ENCODE measurements around the gene CORO2B. TPM values are rescaled to one million over a fixed set of nuclear protein-coding genes. Genes with fewer than 3 reads are reported as not detected.

CORO2B gene
- total RNA-seq, 2 donors from 2014 or later, result 1.0 to 4.0 TPM

- Histone ChIP-seq H3K9me3 (no peaks in the 10 kb centered on the region), H3K27ac (no peak overlapping the region), H3K27me3 (no peaks in the 10 kb centered on the region), H3K4me3 (no peak overlapping the region), H3K4me1 (no peaks in the 10 kb centered on the region), H3K36me3 (replicated peaks in 1 of 2; ENCODE audit: insufficient read depth in 1 of 2, low read depth in 2 of 2) (no peaks in the 10 kb centered on the region)
- intact Hi-C loops (cut with DNase I), result no loop called here
- TF ChIP-seq POLR2A (IDR thresholded peaks at IDR 0.05), result no peak
- DNase-seq (no peak), ATAC-seq (no peak)
- WGBS, 2 donors, result 79 to 88% methylated on average over 2 to 4 of the region's 4 CpGs
These were observed 9.1 kb downstream of the CORO2B start for GRCh38 chr15:68587769-68588385.

GRCh38 chr15:68589053-68589452 is 10.3 kb downstream of the CORO2B start:
- ATAC-seq (no peak), DNase-seq (no peak)
- Histone ChIP-seq H3K9me3 (no peaks in the 10 kb centered on the region), H3K27ac (no peak overlapping the region), H3K36me3 (replicated peaks in 1 of 2; ENCODE audit: insufficient read depth in 1 of 2, low read depth in 2 of 2) (no peaks in the 10 kb centered on the region), H3K27me3 (no peaks in the 10 kb centered on the region), H3K4me1 (no peaks in the 10 kb centered on the region), H3K4me3 (no peak overlapping the region)
- intact Hi-C loops (cut with DNase I), result no loop called here
- no peak for TF ChIP-seq POLR2A (IDR thresholded peaks at IDR 0.05)
- no peak for TF ChIP-seq CTCF (IDR thresholded peaks at IDR 0.05)
- WGBS, 2 donors, result 57 to 68% methylated on average over 2 of the region's 2 CpGs

GRCh38 chr15:68589783-68590710 is 11.3 kb downstream of the CORO2B start:
- H3K4me3 ChIP-seq, result no peak overlapping the region
- H3K27me3 ChIP-seq, result no peaks in the 10 kb centered on the region
- H3K27ac ChIP-seq, result no peak overlapping the region
- no peaks in the 10 kb centered on the region for H3K36me3 ChIP-seq (replicated peaks in 1 of 2; ENCODE audit: insufficient read depth in 1 of 2, low read depth in 2 of 2)
- H3K4me1 ChIP-seq, result no peaks in the 10 kb centered on the region
- 78 to 79% methylated on average over 10 to 15 of the region's 15 CpGs for WGBS, 2 donors
- intact Hi-C loops (cut with DNase I), result no loop called here
- no peak for TF ChIP-seq CTCF (IDR thresholded peaks at IDR 0.05)
- no peak for TF ChIP-seq POLR2A (IDR thresholded peaks at IDR 0.05)
- H3K9me3 ChIP-seq, result no peaks in the 10 kb centered on the region
- no peak for ATAC-seq
- no peak for DNase-seq

- Histone ChIP-seq H3K4me3 (no peak overlapping the region), H3K27ac (no peak overlapping the region), H3K27me3 (no peaks in the 10 kb centered on the region), H3K9me3 (no peaks in the 10 kb centered on the region), H3K4me1 (no peaks in the 10 kb centered on the region), H3K36me3 (replicated peaks in 1 of 2; ENCODE audit: insufficient read depth in 1 of 2, low read depth in 2 of 2) (no peaks in the 10 kb centered on the region)
- intact Hi-C loops (cut with DNase I), result no loop called here
- DNase-seq (no peak), ATAC-seq (no peak)
- no peak for TF ChIP-seq POLR2A (IDR thresholded peaks at IDR 0.05)
- no peak for TF ChIP-seq CTCF (IDR thresholded peaks at IDR 0.05)
- 86 to 87% methylated on average over 9 of the region's 9 CpGs for WGBS, 2 donors
These were observed 12.1 kb downstream of the CORO2B start for GRCh38 chr15:68590721-68591389.

GRCh38 chr15:68592054-68592453 is 13.3 kb downstream of the CORO2B start:
- intact Hi-C loops (cut with DNase I), result no loop called here
- Histone ChIP-seq H3K27ac (no peak overlapping the region), H3K36me3 (replicated peaks in 1 of 2; ENCODE audit: insufficient read depth in 1 of 2, low read depth in 2 of 2) (no peaks in the 10 kb centered on the region), H3K9me3 (no peaks in the 10 kb centered on the region), H3K4me3 (no peak overlapping the region), H3K27me3 (no peaks in the 10 kb centered on the region), H3K4me1 (no peaks in the 10 kb centered on the region)
- ATAC-seq (no peak), DNase-seq (no peak)
- WGBS, 2 donors, result 93 to 96% methylated on average over 4 of the region's 4 CpGs
- TF ChIP-seq CTCF (IDR thresholded peaks at IDR 0.05) (no peak), POLR2A (IDR thresholded peaks at IDR 0.05) (no peak)
